ENCODE data around the gene ARID5A.
A peak's percentile ranks its signal among the peaks of the same experiment; 100 is the strongest.
"Not testable (repeated sequence)": the region's sequence is repeated elsewhere in the genome, so short reads cannot be mapped to it uniquely, and the experiment has no call there.

Gene ARID5A

GRCh38 chr2:96536445-96537065 is at the start of gene ARID5A:
Gene ARID5A (plus strand): TSS chr2:96536752. CDS start chr2:96536827, 75 bp downstream.
- peak; percentile 39 for DNase-seq (ENCODE audit: low spot score)

GRCh38 chr2:96489261-96489660 is 47.3 kb upstream of the ARID5A start:
- DNase-seq (ENCODE audit: low spot score) = no peak

DNA sequence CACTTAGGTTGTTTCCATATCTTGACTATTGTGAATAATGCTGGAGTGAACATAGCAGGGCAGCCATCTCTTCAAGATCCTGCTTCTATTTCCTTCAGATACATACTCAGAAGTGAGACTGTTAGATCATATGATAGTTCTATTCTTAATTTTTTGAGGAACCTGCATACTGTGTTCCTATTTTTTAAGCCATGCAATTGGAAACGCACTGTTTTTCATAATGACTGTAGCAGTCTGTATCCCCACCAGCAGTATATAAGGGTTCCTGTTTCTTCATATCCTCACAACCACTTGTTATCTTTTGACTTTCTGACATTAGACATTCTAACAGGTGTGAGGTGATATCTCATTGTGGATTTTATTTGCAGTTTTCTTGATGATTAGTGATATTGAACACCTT is 46.9 kb upstream of the ARID5A start:
- no peak for DNase-seq (ENCODE audit: low spot score)

DNA sequence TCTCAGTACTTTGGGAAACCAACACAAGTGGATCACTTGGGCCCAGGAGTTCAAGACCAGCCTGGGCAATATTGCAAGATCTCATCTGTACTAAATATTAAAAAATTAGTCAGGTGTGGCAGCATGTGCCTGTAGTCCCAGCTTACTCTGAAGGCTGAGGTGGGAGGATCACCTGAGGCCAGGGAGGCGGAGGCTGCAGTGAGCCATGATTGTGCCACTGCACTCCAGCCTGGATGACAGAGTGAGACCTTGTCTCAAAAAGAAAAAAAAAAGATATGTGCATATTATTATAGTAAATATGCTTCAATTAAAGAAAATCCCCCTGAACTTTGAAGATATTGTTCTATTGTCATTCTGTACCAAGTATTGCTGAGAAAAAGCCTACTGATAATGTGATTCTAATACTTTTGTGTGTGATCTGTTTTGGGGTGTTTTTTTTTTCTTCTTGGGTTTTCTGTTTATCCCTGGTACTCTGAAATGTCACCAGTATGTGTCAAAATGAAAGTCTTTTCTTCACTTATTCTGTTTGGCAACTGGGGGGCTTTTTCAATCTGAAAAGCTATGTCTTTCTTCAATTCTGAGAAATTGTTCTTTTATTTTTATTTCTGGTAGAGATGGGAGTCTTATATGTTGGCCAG is 44.6 kb upstream of the ARID5A start:
- no peak for DNase-seq (ENCODE audit: low spot score)

GRCh38 chr2:96493072-96493471 is 43.5 kb upstream of the ARID5A start:
- no peak for DNase-seq (ENCODE audit: low spot score)

- DNase-seq (ENCODE audit: low spot score) = no peak
These were observed 42.4 kb upstream of the ARID5A start for GRCh38 chr2:96494188-96494587.

DNA sequence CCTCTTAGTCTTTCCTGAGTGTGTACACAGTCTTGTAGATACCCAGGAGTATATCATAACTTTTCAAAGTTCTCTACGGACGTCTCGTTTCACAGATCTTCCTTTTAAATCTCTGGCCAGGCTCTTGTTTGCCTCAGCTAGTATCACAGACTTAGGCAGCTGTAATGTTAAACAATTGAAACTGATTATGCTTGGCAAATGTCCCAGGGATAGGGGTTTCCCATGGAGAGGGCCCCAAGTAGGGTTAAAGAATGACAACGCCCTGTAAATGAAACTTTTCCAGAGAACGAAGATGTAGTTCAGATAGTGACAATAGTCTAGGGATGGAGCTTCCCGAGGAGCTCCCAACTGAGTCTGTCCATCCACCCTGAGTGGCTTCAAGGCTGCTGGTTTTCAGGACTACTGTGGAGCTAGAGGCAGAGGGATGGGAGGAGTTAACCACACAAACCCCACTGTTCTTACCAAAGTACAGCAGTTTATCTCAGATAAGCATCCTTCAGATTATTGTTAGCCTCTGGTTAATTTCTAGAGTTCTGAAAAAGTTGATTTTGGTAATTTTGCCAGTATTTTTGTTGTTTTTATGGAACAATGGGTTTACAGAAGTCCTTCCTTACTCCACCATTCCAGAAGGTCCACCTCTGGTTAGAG is 40.4 kb upstream of the ARID5A start:
- DNase-seq (ENCODE audit: low spot score) = no peak

DNA sequence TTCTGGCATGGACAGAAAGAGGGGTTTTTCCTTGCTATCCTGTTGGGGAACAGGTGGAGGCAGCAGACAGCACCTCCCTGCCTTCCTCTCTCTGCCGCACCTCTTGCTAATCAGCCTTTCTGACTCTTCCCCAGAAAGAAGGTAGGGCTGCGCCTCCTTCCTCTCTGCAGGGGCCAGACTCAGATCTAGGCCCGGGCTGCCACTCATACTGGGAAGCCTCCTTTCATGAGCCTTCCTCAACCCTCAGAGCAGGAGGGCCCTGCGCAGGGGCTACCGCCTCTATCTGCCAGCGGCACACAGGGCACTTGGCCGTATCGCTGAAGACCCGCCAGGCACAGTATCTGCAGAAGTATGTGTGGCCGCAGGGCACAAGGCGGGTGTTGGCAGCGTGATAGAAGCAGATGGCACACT is 38.5 kb upstream of the ARID5A start:
- peak; percentile 74 for DNase-seq (ENCODE audit: low spot score)

DNA sequence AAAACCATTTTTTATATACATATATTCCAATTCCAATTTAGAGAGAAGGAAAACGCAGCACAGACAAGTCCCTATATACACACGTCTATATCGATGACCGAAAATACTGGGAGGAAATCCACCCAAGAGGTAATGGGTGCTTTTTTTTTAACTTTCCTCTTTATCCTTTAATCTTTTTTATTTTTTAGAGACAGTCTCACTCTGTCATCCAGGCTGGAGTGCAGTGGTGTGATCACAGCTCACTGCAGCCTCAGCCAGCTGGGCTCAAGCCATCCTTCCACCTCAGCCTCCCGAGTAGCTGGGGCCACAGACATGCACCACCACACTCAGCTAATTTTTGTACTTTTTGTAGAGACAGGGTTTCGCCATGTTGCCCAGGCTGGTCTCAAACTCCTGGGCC is 37.9 kb upstream of the ARID5A start:
- DNase-seq (ENCODE audit: low spot score) = not testable (repeated sequence)

GRCh38 chr2:96499061-96499960 is 37.2 kb upstream of the ARID5A start:
- DNase-seq (ENCODE audit: low spot score) = peak; percentile 26

- no peak for DNase-seq (ENCODE audit: low spot score)
These were observed 36.0 kb upstream of the ARID5A start for GRCh38 chr2:96500385-96501066.

GRCh38 chr2:96501471-96501874 is 35.1 kb upstream of the ARID5A start:
- DNase-seq (ENCODE audit: low spot score) = no peak

DNA sequence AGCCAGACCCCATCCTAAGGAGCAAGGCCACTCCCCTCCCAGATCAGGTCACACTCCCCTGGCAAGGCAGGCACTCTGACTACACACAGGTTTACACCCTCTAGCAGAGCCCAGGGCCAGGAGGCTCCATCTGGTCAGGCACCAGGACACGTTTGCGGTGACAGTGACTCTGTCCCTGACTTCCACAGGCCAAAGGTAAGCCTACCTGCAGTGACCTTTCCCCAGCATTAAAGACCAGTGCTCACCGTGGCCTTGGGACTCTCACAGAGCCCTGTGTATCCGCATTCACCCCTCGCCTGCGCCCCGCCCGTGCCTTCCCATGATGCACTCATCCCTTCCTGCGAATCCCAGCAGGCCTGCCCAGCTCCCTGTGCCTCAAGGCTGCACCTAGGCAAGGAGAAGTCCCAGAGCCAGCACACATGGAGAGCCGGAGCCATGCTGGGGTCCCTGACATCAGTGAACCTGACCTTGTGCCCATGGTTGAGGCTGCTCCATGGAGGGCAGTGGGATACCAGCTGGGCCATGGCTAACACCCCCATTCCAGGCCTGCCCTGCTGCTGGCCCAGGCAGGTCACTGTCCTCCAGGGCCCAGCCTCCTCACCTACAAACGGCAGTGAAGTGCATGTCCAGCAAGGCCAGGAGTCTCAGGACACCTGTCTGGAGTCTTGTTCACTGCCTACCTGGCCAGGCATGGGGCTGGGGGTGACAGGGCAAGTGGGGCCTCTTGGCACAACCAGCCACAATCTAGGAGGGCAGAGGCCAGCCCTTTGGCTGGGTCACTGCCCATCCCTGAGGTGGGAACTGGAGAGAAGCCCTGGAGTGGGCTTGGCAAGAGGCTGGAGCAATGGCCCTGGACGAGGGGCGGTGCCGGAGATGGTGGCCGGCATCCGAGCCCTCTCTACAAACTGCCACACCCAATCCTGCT is 34.4 kb upstream of the ARID5A start:
- no peak for DNase-seq (ENCODE audit: low spot score)

DNA sequence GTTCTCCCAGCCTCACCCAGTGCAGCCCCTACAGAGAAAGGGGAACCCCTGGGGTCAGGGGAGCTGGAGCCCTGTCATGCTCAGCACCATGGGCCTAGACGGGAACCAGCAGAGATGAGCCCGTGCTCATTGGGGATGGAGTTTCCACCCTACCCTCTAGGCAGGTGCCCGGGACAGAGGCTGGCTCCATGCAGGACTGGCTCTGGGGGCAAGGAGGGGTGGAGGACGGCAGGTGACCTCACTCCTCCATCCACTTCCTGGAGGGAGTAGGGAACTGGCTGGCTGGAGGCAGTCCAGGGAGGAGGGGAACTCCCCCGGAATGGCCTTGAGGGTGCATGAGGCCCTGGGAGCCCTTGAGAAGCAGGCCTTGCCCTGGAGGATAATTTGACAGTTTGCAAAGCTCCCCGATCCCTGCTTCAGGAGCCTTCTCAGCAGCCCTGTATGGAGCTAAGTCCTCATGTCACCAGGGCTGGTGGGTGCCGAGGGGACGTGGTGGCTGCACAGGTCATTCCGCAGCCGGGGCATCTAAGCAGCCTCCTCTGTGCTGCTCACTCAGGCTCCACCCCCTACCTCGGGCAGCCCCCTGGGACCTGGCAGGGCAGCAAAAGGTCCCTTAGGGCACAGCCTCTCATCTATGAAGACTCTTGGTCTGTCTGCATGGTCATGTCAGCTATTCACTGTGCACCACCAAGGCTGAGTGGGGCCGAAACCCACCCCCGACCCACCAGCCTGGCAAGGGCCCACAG is 33.5 kb upstream of the ARID5A start:
- no peak for DNase-seq (ENCODE audit: low spot score)

DNA sequence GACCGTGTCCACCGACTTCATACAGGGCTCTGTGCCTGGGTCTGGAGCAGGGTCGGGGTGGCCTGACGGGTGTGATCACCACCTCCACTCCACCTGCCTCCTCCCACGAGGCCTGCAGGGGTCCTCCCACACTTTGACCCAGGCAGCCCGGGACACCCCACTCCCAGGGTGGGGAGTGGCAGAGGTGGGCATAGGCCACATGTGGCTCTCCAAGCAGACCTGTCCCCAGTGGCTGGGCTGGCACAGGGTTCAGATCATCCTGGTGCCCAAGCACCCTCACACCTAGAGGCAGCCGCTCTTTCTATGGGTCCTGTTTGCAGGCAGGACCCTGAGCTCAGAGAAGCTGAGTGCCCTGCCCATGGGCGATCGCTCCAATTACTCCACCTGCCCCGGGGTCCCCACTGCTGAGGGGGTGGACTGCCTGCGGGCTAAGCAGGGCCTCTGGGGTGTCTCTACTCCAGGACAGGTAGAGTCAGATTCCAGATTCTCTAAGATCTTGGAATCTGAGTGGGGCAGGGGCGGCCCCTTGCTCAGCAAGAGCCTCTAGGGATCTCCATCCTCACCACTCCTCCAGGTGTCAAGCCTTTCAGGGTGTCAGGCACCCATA is 32.8 kb upstream of the ARID5A start:
- no peak for DNase-seq (ENCODE audit: low spot score)

DNA sequence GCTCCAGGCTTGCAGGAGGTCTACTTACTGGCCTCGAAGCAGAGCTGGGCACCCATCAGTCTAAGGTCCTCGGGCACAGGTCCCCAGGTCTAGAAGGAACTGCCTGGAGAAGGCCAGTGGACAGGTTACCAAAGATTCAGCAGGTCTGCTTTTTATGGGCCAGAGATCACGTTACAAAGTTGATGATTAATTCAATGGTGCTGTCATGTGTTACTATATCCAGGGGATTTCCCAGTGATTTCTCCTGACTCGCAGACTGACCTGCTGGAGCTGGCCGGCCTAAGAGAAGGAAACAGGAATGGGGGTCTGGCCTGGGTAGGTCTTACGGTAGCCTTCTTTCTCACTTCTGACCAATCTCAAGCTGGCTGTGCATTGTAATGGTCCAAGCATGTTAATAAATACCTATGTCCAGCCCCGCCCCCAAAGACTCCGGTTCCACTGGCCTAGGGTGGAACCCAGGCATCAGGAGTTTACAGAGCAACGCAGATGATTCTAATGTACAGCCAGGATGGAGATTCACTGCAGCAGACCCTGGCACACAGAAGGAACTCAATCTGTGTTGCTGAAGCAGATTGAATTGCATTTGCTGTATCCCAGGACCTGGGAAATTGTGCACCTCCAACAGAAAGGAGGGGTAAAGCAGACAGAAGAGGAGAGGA is 31.2 kb upstream of the ARID5A start, which contains the start of gene NEURL3:
NEURL3 (minus strand) TSS at position 127 of the 659 bp plus-strand sequence; CDS start at position 56, 71 bp downstream.
- no peak for DNase-seq (ENCODE audit: low spot score)

DNA sequence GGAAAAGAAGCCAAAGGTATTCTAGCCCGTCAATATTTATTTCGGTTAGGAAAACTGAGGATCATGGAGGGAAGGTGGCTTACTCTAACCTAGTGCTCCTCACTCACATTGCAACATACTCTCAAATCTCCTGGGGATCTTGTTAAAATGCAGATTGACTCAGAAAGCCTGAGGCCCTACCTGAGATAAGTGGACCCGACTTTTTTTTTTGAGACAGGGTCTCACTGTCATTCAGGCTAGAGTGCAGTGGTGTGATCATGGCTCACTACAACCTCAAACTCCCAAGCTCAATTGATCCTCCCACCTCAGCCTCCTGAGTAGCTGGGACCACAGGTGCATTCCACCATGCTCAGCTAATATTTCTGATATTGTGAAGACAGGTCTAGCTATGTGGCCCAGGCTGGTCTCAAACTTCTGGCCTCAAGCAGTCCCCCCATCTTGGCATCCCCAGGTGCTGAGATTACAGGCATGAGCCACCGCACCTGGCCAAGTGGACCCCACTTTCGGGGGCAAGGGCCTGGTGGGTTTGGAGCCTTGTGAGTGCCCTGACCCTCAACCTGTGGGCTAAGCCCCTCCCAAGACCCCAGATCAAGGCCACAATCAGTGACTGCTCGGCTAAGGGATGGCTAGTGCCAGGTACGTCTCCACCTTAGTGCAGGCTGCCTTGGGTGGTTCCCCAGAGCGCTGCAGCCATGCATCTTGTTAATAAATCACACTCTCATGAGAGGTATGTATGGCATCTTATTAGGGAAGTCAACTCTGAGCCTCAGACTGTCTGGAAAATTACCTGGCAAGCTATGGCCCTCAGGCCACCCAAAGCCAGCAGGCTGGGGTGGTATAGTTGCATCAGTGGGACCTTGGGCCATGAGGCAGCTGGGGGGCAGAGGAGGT is 30.3 kb upstream of the ARID5A start:
- no peak for DNase-seq (ENCODE audit: low spot score)

- DNase-seq (ENCODE audit: low spot score) = no peak
These were observed 29.7 kb upstream of the ARID5A start for GRCh38 chr2:96506907-96507240.

Measured in hematopoietic multipotent progenitor cell treated with erythropoietin and hydrocortisone succinate and interleukin-3 and kit ligand, for 17 days (in vitro differentiated cells).